Activated CD8-positive, alpha-beta memory T cell treated with anti-CD3 and anti-CD28 coated beads for 48 hours (primary cell): ENCODE measurements around the gene CCDC69.
"Not testable (repeated sequence)": the region's sequence is repeated elsewhere in the genome, so short reads cannot be mapped to it uniquely, and the experiment has no call there.

Experiments
- DNase-seq, 3 experiments: peaks; one replicate each; pipeline ENCODE4 v3.0.0-alpha.2; 2020; ENCODE audit warnings: low read depth in 2 of 3, low spot score in 2 of 3

The CCDC69 gene

DNA sequence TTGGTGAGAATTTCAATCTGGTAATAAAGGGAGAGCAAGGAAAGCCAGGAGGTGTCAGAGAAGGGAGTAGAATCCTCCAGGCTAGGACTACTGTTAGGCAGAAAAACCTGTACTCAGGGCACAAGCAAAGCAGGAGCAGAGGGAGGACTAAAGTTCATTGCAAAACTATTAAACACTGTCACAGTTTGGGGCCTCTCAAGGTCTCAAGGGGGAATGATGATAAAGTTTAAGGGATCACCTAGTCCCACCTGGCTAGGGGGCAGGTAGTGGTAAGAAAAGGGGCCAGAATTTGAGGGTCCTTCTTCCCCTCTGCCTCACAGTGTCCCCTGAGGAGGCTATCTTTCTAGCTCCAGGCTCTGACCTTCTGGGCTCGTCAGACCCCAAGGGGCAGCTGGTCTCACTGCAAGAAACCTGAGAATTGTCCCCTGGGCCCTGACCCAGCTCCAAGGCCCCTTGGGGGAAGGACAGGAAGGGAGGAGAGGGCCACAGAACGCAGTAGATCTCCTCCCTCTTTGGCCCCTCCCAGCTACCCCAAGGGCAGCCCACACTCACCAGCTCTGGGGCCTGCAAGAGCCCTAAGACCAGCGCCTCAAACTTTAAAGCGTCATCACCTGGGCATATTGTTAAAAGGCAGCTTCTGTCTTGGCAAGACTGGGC is 974 bp downstream of the CCDC69 start:
- peak in 1 of 3 experiments; percentile 36 for DNase-seq

DNA sequence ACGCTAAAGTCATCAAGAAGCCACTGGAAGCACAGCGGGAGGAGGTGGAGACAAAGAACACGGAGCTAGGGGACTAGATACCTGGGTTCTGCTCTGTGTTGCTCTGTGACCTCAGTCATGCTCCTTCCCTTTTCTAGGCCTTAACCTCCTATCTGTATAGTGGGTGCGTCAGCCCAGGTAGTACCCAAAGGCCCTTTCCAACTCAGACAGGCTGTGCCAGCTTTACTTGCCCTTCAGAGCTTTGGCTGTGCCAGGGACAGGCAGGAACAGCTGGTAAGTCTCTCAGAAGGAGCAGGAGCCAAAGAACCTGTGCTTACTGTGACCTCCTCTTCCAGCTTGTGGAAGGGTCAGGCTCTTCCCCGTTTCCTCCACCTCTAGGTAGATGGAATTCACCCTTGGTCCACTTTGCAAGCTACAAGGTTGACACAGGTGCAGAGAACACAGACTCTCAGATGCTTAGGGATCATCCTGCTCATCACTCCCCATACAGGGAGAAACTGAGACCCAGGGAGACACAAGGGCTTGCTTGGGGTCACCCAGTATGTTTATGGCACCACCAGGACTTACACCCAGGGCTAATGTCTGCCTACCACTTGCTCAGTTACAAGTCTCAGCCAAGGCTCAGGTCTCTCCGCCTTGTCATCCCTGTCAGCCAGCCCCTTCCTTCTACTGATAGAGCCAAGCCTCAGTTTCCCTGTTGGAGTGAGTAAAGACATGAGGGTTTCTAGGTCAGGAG is 1.7 kb downstream of the CCDC69 start:
- no peak for DNase-seq

DNA sequence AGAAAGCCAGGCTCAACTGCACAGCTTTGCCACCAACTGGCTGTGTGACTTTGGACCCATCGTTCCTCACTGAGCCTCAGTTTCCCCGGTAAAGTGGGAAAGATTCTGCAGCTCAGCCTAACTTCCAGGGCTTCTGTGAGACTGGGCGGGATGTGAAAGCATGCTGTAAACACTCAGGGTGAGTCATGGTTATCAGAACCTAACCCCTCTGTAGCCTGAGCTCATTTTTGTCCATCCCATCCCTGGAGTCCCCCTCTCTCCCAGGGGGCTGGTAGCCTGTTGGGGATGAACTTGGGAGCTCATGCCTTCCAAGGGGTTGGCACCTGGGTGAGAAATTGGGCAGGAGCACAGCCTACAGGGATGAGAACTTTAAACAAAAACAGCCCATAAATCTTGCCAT is 2.3 kb downstream of the CCDC69 start:
- no peak for DNase-seq

DNA sequence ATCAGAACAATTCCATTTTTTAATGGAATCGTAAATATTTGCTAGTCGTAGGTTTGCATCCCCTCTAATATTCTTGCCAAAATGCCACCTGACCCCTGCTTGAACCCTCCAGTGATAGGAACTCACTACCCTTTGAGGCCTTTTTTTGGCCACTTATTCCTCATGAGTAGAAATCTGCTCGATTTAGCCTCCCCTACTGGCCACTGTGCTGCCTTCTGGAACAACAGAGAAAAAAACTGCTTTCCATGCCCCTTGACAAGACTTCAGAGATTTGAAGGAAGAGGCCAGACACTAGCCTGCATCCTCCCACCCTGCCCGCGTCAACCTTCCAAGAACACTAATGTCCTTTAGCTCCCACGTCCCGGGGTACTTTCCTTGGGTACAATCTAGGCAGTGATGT is 4.1 kb downstream of the CCDC69 start:
- DNase-seq = no peak

DNA sequence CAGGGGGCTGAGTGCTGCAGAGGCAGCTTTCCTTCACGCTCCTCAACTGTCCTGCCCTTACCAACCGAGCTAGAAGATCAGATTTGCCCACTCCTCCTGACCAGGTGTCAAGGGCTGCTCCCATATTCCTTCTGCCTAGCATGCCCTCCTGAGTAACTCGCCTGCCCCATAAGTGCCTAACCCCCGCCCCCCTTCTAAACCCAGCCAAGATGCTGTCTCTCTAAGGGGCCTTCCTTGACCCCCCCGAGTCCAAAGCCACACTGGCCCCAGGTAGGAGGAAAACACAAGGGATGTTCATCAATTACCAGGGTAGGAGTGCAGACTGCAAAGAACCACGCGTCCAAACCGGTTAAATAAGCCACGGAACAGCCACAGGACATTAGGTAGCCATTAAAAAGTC is 4.8 kb downstream of the CCDC69 start:
- DNase-seq = no peak

DNA sequence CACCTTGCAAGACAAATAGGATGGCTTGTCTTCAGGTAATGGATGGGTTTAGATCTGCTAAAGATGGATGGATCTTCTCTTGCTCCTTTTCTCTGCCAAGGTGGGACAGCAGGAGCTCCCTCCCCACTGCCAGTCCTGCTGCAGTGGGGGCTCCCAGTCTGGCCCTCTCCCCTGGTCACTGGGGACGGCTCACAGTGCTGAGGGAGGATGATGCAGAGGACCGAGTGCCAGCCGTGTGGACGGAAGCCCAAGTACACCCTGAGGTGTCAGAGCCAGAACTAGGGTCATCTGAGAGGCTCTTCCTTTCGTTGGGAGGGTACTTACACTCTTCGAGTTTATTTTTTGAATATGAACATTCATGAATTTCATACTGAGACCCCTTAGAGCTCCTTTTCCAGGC is 5.7 kb downstream of the CCDC69 start:
- no peak for DNase-seq

DNA sequence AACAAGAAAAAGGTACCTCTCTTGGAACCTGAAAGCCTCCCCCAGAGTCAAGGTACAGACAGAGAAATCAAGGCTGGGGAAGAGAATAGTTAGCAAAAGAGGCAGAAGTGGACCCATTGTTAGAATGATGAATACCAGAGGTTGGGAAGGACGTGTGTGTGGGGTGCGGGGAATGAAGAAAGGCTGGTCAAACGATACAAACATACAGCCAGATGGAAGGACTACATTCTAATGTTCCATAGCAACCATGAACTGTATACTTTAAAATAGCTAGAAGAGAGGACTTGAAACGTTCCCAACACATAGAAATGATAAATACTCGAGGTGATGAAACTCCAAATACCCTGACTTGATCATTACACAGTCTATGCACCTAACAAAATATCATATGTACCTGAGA is 7.1 kb downstream of the CCDC69 start:
- DNase-seq = no peak

DNA sequence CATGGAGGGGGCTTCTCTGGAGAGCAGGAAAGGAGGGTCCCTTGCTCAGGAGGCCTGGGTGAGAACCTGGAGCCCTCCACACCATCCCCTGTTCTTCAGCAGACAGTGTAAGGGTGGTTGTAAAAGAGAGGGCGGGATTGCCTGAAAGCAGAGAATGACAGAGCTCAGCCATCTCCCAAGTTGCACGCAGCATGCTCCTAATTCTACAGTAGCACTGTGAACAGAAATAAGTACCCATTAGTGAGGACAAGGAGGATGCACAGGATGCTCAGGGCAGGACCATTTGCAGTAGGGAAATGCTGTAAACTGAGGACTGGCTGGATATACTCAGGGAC is 8.4 kb downstream of the CCDC69 start:
- no peak for DNase-seq

DNA sequence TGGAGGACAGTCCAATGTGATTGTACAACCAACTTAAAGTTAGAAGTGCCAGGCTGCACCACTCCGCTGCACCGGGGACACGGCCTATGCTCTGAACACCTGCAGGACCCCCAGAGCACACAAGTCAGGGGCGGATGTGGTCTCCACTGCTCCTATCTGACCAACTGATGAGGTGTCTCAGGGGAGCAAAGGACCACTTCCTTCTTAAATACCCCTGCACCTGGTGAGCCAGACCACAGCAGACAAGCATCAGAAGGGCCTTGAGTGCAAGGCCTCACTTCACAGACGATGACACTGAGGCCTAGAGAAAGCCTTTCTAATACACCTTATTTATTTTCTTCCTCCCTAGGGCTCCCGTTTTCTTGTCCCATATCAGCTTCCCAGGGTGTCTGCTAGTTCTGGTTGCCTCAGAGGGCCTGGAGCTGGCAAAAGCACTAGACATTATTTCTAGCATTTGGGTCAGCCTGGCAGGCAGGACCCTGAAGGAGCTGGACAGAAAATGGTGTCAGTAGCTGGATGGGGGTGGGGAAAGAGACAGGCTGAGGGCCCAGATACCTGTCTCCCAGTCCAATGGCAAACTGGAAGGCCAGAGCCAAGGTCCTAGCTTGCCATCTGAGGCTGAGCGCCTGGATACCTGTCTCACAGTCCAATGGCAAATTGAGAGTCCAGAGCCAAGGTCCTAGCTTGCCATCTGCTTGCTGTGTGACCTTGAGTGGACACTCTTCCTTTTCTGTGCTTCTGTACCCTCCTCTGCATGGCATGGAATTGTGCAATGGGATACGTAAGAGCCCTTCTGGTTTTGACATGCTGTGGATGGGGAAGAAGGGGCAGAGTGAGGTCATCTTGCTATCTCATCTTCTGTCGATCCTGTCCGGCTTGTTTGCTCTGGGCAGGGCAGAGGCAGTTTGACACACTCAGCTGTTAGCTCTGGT is 9.0 kb downstream of the CCDC69 start:
- no peak for DNase-seq

DNA sequence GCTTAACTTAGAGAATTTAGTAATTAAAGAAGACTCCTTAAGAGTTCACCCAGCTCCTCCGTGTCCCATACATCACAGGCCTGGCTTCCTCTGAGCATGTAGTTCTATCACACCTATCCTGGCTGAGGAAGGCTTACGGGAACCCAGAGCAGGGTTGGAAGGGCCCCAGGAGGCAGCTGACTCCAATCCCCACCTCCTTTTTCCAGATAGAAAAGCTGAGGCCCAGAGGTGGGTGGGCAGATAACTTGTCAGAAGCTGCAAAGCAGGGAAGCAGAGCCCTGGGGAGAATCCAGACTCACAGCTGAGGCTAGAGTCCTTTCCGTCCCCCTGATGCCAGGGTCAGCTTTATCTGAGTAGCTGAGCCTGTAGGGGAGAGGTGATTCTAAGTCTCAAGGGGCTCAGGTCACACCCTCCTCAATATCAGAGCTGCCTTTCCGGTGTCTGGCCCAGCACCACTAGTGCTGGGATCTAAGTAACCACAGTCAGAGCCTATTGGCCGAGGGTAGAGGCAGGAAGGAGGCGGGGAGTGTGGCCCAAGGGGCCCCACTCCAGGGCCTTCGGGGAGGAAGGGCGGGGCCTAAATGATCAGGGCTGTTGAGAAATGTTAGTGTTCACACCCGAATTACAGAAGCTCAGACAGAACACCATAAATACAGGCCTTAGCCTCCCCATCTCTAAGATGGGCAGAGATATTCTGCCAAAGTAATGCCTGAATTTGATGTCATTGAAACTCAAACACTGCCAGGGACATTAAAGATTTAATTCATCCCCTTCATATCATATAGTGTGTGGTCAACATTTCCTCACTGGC is 9.9 kb downstream of the CCDC69 start:
- DNase-seq = peak in 2 of 3 experiments; percentile 63 to 72

DNA sequence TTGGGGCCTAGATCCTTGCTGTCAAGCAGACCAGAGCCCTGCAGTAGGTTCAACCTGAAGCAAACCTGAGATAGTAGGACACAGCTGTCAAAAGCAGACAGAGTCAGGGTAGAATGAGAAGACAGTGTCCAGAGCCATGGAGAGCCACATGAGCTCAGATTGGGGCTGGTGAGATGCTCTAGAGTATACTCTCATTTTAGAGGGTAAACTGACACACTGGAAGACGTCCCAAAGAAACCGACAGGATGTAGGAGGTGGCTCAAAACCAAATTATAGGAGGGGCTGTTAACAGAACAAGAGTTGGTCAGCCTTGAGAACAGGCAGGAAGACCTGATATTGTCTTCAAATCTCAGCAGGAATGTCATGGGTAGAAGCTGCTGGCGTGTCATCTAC is 11.5 kb downstream of the CCDC69 start:
- DNase-seq = no peak

DNA sequence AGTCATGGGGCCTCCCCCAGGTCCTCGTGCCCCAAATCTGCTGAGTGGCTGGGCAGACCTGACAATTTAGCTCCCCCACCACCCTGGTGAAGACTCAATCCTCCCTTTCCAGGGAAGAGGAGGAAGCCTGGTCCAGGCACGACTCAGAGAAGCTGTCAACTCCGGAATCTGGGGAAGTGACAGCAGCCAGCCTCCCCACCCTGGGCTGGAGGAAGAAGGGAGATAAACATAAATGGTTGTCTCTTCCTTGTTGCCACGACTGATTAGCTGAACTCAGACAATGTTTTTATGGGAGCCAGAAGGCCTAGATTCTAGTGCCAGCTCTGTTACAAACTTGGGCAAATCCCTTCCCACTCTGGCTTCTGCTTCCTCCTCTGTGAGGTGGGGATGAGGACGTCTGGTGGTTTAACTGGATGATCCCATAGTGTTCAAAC is 15.4 kb downstream of the CCDC69 start:
- no peak for DNase-seq

DNA sequence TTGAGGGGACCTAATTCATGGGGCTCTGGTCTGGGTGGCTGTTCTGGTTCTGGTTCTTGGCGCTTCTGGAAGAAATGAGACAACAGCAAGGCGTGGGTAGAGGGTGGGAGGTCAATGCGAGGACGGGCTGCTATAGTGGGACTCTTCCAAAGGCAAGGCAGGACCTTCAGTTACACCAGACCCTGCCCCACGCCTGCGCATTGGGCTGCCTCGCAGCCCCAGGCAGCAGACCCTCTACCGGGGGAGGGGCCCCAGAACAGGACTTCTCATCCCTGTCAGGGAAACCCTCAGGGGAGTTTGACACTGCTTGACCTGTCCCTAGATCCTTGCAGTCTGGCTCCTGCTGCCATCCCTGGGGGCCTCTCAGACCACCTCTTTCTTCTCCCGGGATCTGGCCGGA is 18.5 kb downstream of the CCDC69 start:
- DNase-seq = no peak

DNA sequence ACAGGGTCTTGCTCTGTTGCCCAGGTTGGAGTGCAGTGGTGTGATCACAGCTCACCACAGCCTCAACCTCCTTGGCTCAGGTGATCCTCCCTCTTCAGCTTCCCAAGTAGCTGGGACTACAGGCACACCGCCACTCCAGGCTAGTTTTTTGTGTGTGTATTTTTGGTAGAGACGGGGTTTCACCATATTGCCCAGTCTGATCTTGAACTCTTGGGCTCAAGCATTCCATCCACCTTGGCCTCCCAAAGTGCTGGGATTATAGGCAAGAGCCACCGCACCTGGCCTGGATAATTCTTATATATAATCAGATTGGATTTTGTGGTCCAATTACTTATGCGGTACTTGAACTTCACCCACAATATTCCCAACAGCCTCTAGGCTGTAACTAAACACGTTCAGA is 19.8 kb downstream of the CCDC69 start:
- DNase-seq = no peak

DNA sequence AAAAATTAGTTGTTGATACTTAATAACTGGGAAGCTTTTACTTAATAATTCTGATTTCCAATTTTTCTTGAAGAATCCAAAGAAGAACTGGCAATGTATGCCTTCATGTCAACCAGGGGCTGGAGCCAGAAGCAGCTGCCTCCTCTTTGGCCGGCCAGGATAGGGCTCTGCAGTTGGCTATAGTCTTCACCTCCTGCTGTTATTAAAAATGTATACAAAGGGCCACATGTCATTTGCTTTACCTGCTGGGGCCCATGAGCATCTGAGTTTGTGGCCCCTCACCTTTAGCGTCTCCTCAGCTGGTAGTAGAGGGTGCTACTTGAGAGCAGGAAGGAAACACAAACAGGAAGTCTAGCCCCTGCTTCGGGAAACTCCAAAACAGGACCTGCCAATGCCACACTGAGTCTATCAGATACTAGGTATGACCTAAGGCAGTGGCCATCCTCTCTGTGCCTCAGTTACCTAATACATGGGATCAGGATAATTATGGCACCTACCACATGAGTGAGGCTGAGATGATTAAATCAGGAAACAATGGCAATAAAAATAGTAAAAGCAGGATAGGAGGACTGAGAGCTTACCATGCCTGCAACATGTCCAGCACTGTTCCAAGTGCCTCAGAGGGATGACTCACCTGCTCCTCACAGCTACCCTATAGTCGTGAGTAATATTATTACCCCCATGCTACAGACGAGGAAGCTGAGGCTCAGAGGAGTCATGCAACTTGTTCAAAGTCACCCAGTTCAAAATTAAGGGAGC is 21.3 kb downstream of the CCDC69 start:
- no peak for DNase-seq

DNA sequence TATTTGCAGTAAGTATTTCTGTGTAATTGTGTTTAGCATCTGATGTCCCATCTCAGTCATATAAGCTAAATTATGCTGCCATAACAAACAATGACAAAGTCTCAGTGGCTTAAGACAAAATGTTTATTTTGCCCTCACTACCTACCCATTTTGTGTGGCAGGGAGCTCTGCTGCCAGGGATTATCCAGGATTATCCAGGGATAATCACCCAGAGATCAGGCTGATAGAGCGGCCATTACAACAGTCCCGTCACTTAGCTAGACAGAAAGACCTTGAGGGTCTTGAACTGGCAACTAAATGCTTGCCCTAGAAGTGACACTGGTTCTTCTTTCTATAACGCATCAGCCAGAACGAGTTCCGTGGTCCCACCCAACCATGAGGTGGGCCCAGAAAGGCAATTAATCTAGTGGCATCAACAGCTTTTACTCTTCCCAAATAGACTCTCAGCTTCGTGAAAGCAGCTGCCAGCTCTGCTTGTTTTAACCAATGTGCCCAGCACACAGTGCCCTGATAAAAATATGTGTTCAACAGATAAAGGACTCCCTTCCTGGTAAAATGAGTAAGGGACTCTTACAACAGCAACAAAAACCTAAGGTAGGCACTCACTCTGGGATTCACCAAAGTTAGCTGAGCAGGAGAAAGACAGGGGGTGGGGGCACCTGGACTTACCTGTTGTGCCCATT is 22.8 kb downstream of the CCDC69 start:
- DNase-seq = no peak

DNA sequence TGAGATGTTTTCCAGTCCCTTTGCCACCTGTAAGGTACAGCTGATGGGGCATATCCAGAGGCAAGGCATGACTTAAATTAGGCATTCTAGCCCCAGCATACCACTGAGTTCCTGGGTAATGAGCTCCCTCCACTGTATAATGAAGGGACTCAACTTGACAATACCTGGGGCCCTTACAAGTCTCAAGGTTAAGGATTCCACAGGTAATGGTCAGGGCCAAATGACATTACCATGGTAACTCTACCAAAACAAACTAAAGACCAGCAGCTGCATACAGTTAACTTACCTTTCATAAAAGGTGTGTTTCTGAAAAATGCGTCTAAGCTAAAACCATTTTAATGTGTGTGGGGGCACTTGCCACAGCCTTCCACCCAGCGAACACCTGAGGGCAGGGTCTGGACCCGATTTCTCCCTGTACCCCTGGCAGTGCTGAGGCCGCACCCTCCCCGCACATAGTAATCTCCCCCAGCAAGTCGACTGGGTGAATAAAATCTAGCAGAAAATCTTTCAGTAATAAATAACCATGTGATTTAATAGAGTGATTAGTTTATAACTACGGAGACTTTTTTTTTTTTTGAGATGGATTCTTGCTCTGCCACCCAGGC is 24.2 kb downstream of the CCDC69 start:
- DNase-seq = no peak

DNA sequence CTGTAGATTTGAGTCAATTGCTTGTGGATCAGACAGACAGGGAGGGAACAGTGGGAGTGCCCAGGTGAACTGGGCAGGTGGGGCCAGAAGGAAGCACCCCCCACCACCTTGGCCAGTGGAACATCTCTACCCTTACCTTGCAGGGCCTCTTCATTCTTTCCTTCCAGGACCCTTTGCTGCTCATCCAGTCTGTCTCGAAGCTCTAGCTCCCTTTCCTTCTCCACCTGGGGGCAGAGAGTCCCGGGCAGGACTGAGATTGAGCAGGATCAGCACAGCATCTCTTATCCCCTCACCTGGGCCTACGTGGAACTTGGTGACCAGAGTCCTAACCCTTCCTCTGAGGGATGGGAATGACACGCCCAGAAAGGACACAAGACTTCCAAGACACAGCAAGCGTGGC is 25.0 kb downstream of the CCDC69 start:
- no peak for DNase-seq

DNA sequence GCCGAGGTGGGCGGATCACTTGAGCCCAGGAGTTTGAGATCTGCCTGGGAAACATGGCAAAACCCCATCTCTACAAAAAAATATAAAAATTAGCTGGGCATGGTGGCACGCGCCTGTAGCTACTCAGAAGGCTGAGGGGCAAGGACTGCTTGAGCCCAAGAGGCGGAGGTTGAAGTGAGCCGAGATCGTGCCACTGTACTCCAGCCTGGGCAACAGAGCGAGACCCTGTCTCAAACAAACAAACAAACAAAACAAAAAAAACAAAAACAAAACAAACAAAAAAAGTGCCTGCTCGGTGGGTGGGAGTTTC is 26.6 kb downstream of the CCDC69 start:
- not testable (repeated sequence) for DNase-seq
